Raji (cell line): ENCODE data around the gene ZSCAN12.

Experiments
- POLR2A ChIP-seq: IDR thresholded peaks from 2 replicates; pipeline ENCODE4 v1.6.1; 2011; ENCODE audit warnings: low read depth, low read length, control low read depth; ENCODE audit not compliant: insufficient read depth

The ZSCAN12 gene

DNA sequence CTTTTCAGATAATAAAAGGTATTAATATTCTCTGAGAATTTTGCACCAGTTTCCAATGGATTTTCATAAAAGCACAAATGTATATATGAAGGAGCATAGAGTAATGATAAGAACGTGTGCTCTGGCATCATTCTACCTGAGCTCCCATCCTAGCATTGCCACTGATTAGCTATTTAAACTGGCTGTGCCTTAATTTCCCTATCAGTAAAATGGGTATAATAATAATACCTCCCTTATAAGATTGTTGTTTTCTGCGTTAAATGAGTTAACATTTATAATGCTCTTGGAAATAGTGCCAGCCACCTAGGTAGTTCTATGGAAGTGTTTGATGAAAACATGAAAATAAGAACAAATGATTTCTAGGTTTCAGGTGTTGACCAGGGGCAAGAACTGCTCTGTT, 38.6 kb downstream of the ZSCAN12 start:
- no peak for TF ChIP-seq POLR2A

DNA sequence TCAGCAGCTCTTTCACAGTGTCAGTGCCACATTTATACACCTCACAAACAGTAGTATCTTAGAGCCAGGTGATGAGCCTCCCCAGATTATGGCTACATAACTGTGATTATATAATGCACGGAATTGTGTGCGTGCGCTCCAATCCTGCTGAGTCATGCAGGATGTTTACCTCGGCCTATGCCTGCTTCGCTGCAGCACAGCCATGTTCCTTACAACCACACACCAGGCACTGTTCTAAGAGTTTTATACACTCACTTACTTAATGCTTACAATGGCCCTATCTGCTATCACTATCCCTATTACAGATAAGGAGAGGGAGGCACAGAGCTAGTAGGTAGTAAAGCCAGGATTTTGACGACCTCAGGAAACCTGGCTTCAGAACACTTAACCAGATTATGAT, 42.5 kb downstream of the ZSCAN12 start:
- no peak for TF ChIP-seq POLR2A

DNA sequence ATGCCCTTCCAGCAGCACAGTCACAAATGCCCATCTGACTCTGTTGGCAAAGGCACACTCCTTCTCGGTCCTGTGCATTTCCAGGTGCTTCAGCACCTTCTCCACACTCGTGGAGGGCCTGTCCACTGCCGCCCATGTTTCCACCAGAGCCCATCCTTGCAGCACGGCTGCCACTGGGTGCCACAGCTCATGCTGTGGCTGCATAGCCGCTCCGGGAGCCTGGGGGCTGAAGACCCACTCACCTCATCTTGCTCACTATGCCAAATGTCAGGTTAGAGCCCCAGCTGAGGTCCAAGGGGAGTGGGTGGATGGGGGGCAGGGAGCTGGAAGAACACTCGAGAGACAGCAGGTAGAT, 42.9 kb downstream of the ZSCAN12 start:
- no peak for TF ChIP-seq POLR2A

DNA sequence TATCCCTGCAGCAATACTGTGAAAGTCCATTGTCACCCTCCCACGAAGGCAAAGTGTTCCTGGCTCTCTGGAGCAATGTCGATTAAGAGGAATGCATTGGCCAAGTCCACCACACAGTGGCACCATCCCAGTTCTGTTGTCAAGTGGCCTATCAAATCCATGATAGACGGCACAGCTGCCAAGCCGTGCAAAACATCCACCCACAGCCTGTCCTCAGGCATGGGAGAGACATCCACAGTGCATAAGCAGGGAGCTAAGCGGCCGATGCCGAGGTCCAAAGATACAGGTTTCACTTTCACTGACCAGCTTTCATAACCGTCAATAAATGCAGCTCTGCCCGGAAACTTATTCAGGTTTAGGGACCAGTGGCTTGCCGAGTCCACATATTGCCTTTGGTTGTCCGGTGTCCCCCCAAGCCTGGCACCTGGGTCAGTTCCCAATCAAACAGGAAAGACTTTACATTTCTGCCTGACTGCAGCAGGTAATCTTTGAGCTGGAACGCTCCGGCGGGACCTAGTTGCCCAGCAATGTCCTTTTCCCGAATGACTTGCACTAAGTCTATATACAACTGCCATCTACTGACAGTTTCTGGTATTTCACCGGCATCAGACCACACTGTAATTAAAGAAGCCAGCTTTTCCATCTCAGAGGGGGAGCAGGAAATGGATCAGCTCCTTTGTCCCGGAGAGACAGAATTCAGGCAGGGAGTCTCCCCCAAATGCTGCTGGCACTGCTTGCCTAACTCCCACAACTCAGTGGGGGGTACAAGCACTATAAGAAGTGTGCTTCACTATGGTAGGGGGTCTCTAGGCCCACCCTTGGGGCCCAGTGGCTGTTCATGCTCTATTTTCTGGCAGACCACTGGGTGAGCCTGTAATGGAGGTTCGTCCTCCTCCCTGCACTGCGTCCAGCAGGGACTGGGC, 43.5 kb downstream of the ZSCAN12 start:
- no peak for TF ChIP-seq POLR2A

DNA sequence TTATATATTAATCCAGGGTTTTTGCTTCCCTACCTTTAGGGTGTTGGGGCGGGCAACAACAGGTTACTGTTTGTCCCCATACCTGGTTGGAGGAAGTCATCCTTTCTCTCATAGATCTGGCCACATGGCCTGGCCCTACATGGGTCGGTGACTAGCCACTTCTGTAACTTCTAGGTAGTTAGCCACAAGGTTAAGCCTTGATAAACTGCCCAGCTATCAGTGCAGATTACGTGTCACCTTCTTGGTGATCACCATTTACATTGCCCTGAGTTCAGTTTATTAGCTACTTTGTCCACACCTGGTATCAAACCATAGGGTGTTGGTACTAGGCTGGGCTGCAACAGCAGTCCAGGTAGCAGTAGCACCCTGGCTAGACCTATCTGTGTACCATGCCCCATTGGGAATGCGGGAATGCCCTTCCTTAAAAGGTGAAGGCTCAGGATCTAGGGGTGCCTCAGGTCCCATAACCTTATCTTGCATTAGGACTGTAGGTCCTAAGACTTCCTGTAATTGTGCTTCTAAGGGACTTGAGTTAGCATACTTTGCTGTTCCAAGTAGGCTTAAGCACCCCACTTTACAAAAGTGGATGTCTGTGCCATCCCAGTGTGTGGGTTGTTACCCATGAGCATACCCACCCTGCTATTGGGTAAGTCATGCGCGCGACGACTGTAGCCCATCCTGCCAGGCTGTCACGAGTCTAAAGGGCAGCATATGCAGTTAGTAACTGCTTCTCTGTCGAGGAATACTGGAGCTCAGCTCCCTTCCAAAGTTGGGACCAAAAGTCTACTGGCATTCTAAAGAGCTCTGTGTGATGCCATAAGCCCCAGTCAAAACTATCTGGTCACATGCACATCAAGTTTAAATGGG, 44.6 kb downstream of the ZSCAN12 start:
- TF ChIP-seq POLR2A, result no peak

DNA sequence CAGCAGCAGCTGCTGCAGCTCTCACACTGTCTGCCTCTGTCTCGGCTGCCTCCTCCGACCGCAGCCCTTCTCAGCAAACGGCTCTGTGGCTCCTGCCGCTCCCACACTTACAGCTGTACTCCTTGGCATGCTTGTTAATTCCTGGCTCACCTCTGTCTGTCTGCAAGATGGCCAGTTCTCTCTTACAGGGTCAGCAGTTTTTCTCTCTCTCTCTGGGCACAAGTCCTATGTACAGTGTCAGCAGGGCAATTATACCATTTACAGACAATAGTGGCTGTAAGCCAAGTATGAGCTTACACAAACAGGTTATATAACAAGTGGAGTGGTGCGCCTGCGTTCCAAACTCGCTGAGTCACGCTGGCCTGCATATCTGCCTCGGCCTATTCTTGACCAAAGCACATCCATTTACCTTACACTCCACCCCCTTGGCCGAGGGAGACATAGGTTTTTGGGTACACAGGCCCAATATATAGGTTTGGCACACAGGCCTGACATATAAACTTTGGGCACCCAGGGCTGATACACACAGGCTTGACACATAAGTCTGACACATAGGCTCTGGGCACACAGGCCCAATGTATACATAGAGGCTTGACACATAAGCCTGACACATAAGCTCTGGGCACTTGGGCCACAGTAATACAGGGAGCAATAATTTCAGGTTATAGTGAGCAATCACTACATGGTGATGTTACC, 45.4 kb downstream of the ZSCAN12 start:
- no peak for TF ChIP-seq POLR2A

DNA sequence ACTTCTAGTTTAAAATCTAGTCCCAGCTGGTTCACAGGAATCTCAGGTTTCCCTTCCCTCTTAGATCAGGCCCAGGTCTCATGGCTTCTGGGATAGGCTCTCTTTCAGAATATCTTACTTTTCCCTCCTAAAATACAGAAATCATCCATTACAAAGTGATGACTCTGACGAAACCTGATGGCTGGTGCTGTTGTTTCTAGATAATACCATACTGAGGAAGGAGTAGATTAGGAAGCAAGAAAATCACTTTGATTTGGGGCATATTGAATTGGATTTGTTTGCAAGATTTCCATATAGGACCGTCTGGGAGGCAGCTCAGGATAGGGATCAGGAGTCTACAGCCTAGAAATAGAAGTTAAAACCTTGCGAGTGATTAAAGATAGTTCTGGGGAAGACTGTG, 46.2 kb downstream of the ZSCAN12 start:
- no peak for TF ChIP-seq POLR2A

DNA sequence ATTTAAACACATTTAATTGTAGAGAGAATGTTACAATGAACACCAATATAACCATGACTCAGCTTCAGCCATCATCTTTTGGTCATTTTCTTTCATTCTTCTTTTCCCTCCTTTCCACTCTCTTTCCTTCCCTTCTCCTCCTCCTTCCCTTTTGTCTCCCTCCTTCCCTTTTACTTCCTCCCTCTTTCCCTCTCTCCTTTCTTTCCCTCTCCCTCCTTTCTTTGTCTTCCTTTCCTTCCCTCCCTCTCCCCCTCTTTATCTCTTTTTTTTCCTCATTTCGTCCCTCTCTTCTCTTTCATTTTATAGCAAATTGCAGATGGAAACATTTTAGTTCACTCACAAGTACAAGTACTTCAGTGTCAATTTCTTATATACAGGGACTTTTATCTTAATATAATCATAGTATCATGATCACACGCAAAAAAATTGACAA, 48.0 kb downstream of the ZSCAN12 start:
- no peak for TF ChIP-seq POLR2A

DNA sequence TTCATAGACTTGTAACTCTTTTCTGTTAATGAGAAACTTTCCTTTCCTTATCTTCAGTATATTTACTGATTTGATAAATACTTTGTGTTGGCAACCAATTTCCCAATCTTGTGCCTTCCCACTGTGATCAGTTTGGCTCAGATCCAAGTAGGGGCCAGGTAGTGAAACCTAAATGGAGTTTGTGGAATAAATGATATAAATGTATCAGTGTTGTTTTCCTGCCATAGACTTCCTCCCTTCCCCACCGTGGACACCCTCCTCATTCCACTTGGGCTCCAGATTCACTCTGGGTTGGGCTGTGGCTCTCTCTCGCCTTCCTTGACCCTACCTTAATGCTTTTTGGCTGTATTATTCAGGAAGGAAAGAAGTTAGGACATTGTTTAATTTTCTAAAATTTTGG, 48.5 kb downstream of the ZSCAN12 start:
- no peak for TF ChIP-seq POLR2A

DNA sequence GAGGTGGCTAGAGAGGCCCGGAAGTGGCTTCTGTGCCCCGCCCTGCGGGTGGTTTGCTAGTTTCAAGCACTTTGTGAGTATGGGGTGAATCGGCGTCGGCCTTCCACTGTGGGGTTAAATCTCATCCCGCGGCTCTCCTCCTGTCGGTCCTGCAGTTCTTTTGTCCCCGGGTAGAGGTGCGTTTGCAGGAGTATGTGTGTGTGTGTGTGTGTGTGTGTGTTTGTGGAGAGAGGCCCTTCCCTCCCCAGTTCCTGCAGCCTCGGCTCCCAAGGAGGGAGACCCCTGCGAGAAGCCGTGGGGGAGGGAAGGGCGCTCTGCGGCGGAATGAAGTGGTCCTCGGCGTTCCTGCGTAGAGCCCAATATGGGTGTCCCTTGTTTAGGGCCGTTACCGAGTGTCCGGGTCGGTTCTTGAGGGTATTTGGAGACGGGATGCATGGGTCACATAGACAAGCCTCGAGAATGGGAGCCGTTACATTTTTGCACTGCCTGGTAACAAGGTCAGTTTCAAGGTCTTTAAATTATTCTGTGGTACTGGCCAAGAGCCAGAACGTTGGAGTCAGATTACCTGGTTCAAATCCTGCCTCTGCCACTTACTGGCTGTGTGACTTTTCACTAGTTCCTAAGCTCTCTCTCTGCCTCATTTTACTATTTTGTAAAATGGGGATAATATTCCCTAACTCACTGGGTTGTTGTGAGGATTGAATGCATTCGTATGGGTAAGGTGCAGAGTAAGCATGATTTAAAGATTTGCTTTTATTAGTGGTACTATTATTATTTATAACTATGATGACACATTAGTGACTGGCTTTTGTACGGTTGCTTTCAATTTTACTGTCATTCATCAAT, 49.4 kb downstream of the ZSCAN12 start, which contains the start of gene ZKSCAN3:
TSS of gene ZKSCAN3 (plus strand) at position 56 of the 846 bp plus-strand sequence. CDS start 9,640 bp downstream, outside the sequence.
- peak; percentile 76 for TF ChIP-seq POLR2A

DNA sequence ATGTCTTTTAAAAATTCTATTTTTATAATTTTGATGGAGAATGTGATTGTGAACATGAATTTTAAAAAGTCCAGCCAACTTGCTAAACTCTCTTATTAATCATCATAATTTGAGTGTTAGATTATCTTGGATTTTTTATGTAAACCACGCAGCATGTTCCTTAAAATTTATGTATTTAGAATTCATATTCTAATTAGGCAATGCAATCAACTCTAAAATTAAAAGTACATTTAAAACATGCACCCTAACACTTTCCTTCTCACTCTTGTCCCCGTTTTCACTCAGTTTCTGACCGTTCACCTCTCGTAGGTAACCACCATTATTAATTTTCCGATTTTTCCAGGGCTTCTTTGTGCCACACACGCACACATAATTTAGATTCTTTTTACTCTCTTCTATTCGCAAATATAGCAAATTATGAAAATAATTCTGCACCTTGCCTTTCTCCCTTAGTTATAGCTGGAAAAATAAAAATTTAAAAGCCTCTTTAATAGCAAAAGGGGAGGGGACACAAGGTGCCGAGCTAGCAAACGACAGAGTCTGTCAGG, 50.1 kb downstream of the ZSCAN12 start:
- no peak for TF ChIP-seq POLR2A

DNA sequence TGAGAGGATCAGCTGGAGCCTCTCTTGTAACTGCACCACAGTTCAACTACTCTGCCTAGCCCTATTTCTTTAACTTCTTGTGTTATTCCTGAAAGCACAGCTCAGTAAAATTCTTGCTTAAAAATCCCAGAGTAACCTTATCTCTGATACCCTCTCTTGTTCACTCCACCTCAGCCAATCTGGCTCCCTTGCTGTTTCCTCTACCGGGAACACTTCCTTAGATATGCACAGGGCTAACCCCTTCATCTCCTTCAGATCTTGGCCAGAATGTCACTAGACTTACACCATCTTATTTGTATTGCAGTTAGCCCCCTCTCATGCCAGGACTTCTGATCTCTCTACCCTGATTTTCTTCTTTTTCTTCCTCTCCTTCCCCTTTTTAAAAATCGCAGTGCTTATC, 52.4 kb downstream of the ZSCAN12 start:
- no peak for TF ChIP-seq POLR2A

DNA sequence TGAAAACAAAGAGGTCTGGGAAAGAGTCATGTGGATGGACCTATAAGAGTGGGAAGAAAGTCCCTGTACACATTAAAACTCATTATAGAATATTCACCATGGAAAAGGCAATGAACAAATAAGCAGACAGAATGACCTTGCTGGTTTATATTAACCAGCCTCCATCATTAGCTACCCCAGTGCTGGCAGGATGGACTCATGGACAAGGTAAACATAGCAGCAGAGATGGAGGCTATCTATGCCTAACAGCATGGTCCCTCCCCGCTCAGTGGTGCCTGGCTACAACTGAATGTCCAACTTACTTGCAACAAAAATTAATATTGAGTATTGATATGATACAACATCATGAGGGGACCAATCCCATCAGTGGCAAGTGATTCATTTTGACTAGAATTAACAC, 54.3 kb downstream of the ZSCAN12 start:
- no peak for TF ChIP-seq POLR2A
